GM12878 (cell line): ENCODE data around the gene PLS1. TPM values are rescaled to one million over a fixed set of nuclear protein-coding genes. Genes with fewer than 3 reads are reported as not detected.
"Not testable (repeated sequence)": the region's sequence is repeated elsewhere in the genome, so short reads cannot be mapped to it uniquely, and the experiment has no call there.

Source experiments
- ATAC-seq: fragments of 200-7000 bp; cut with Tn5 transposase; 3 replicates; pipeline ENCODE4 v1.9.1; 2020; ENCODE audit warnings: mild to moderate bottlenecking, moderate library complexity
- BruUV-seq: library from RNA; stranded (reverse); fragments of 400-500 nt; replicated peaks from 2 replicates; lab custom pipeline; 2021; lab: Mats Ljungman, UMichigan
- CTCF ChIA-PET: fragments of 300-600 bp; sonication (Branson Sonifier 250); formaldehyde crosslinking; extraction: SDS; loops from one replicate; lab custom pipeline; 2021; ENCODE audit warnings: inconsistent platforms; lab: Yijun Ruan, JAX
- POLR2A ChIA-PET: fragments of 350-600 bp; formaldehyde crosslinking; extraction: SDS; loops from one replicate; lab custom pipeline; 2021; ENCODE audit warnings: inconsistent platforms; lab: Charles Lee
- RAD21 ChIA-PET: fragments of 300-600 bp; sonication (Branson Sonifier 250); formaldehyde crosslinking; loops from one replicate; lab custom pipeline; 2023; ENCODE audit warnings: antibody characterized with exemption; ENCODE audit not compliant: unreplicated experiment; lab: Charles Lee
- SMC1A ChIA-PET: fragments of 300-600 bp; sonication (Branson Sonifier 250); formaldehyde crosslinking; loops from one replicate; lab custom pipeline; 2023; ENCODE audit not compliant: unreplicated experiment, uncharacterized antibody; lab: Charles Lee
- DNase-seq: peaks from one replicate; pipeline ENCODE4 v3.0.0-alpha.2; 2011; ENCODE audit warnings: low read depth, low spot score
- FAIRE-seq: peaks from 3 replicates; lab custom pipeline; 2011; peaks lifted over from hg19 to GRCh38; lab: Jason Lieb, UNC
- H2AFZ ChIP-seq: 2 replicates; pipeline ENCODE4 v1.6.0; 2011; ENCODE audit warnings: low read depth, low read length, control low read depth; ENCODE audit not compliant: control insufficient read depth
- H3K27ac ChIP-seq: 2 replicates; pipeline ENCODE4 v1.5.1; 2011; ENCODE audit warnings: control low read depth; ENCODE audit not compliant: control insufficient read depth, insufficient read depth
- H3K27me3 ChIP-seq, 2 experiments: replicated peaks in 1 of 2; 2 replicates each; pipeline versions ENCODE4 v1.6.0 to v1.6.1; 2011; ENCODE audit warnings: low read length in 1 of 2; ENCODE audit not compliant: control insufficient read depth in 2 of 2, insufficient read depth in 2 of 2
- H3K36me3 ChIP-seq, 2 experiments: 2 replicates each; pipeline ENCODE4 v1.5.1; 2011; ENCODE audit warnings: low read length in 1 of 2; ENCODE audit not compliant: control insufficient read depth in 2 of 2, insufficient read depth in 2 of 2
- H3K4me1 ChIP-seq: 2 replicates; pipeline ENCODE4 v1.6.1; 2011; ENCODE audit warnings: mild to moderate bottlenecking, low read length, moderate library complexity, mixed read lengths; ENCODE audit not compliant: control insufficient read depth, insufficient read depth
- H3K4me2 ChIP-seq: 2 replicates; pipeline ENCODE4 v1.6.0; 2011; ENCODE audit warnings: control low read depth; ENCODE audit not compliant: control insufficient read depth, insufficient read depth
- H3K4me3 ChIP-seq: fragments of 200-600 bp; sonication (generic); 2 replicates; pipeline ENCODE4 v1.5.1; 2016
- H3K79me2 ChIP-seq: 2 replicates; pipeline ENCODE4 v1.6.0; 2011; ENCODE audit warnings: low read length; ENCODE audit not compliant: control insufficient read depth, insufficient read depth
- H3K9ac ChIP-seq: 2 replicates; pipeline ENCODE4 v1.8.0; 2011; ENCODE audit warnings: low read length, control low read depth, mixed read lengths; ENCODE audit not compliant: control insufficient read depth, insufficient read depth
- H3K9me3 ChIP-seq: replicated peaks from 3 replicates; pipeline ENCODE4 v1.5.1; 2011; ENCODE audit warnings: mild to moderate bottlenecking, low read length; ENCODE audit not compliant: control insufficient read depth, insufficient read depth
- H4K20me1 ChIP-seq: 2 replicates; pipeline ENCODE4 v1.6.0; 2011; ENCODE audit not compliant: control insufficient read depth, insufficient read depth
- BCL11A ChIP-seq: IDR thresholded peaks from 2 replicates; pipeline ENCODE4 v1.6.1; 2011; ENCODE audit warnings: low read depth, low read length
- HDGF ChIP-seq: fragments of 450-650 bp; IDR thresholded peaks from 2 replicates; pipeline ENCODE4 v1.6.1; 2016; ENCODE audit warnings: antibody characterized with exemption
- NBN ChIP-seq: fragments of 450-650 bp; IDR thresholded peaks from 2 replicates; pipeline ENCODE4 v1.6.1; 2016
- NR2C2 ChIP-seq: IDR thresholded peaks from 2 replicates; pipeline ENCODE4 v1.6.1; 2011; ENCODE audit warnings: borderline replicate concordance, low read depth; ENCODE audit not compliant: control insufficient read depth, insufficient read length
- NR2F1 ChIP-seq: fragments of 450-650 bp; conservative IDR thresholded peaks from 2 replicates; pipeline ENCODE4 v1.6.1; 2017; ENCODE audit warnings: mild to moderate bottlenecking
- WRNIP1 ChIP-seq: IDR thresholded peaks from 2 replicates; pipeline ENCODE4 v1.6.1; 2011; ENCODE audit warnings: low read depth, low read length, improper control_type of control experiment, borderline replicate concordance
- YY1 ChIP-seq: IDR thresholded peaks from 2 replicates; pipeline ENCODE4 v1.6.1; 2011; ENCODE audit warnings: low read depth, mild to moderate bottlenecking, low read length
- ZBED1 ChIP-seq: IDR thresholded peaks from 2 replicates; pipeline ENCODE4 v1.6.1; 2016; ENCODE audit warnings: borderline replicate concordance
- WGBS: methylation state at CpG from one replicate; pipeline ENCODE4 v1.1.6; 2016; ENCODE audit warnings: low lambda C conversion rate; ENCODE audit not compliant: insufficient replicate concordance, insufficient coverage; ENCODE audit errors: missing lambda C conversion rate; 5-methylcytosine and 5-hydroxymethylcytosine counted together
- in situ Hi-C: fragments of 300-500 bp; cut with MboI; formaldehyde crosslinking; loops from 9 replicates; pipeline ENCODE4 v1.14.3; 2018; ENCODE audit warnings: mixed read lengths
- intact Hi-C: fragments of 100-400 bp; cut with micrococcal nuclease; formaldehyde crosslinking; loops from one replicate; pipeline ENCODE4 v1.14.2; 2022; ENCODE audit not compliant: unreplicated experiment
- polyA plus RNA-seq, 11 experiments: library from polyadenylated mRNA; depleted of rRNA in 4 of 11; unstranded in 6 of 11; stranded (reverse) in 5 of 11; fragments of >200 nt; fragmentation: Nextera tagmentation in 4 of 11; fragmentation: Illumina TruSeq in 1 of 11; extraction: Ambion mirVana in 4 of 11; extraction: Trizol in 1 of 11; gene quantifications; 1 replicate in 1 of 11; 2 replicates in 10 of 11; pipeline versions ENCODE4 v1.2.1 to v1.2.3, GENCODE V29; 2011 to 2016; ENCODE audit warnings: inconsistent platforms in 2 of 11, missing spikeins in 2 of 11, low read depth in 1 of 11
- total RNA-seq, 4 experiments: library from RNA; depleted of rRNA in 3 of 4; stranded (reverse); fragments of >200 nt in 3 of 4; fragmentation: Illumina TruSeq in 1 of 4; extraction: Trizol in 1 of 4; gene quantifications; 2 replicates each; pipeline versions ENCODE4 v1.2.1 to v1.2.3, GENCODE V29; 2013 to 2021
- TF ChIP-seq, protein P1 (sequence below): IDR thresholded peaks from 2 replicates; pipeline ENCODE4 v1.6.1; 2012; ENCODE audit warnings: low read depth, low read length, improper control_type of control experiment
- TF ChIP-seq, protein P2 (sequence below): IDR thresholded peaks from 2 replicates; pipeline ENCODE4 v1.6.1; 2011; ENCODE audit warnings: mild to moderate bottlenecking, low read depth, low read length, moderate library complexity; ENCODE audit not compliant: insufficient replicate concordance
- TF ChIP-seq, protein P3 (sequence below): fragments of 450-650 bp; IDR thresholded peaks from 2 replicates; pipeline ENCODE4 v1.6.1; 2017; ENCODE audit warnings: antibody characterized with exemption, mild to moderate bottlenecking, moderate library complexity

The PLS1 gene
- total and polyA plus RNA-seq, 10 of the 15 experiments (the other 5 are each of a cell fraction or from before 2014, with no cell fraction given) = 0.59 to 11.7 (median 1.7) TPM

DNA sequence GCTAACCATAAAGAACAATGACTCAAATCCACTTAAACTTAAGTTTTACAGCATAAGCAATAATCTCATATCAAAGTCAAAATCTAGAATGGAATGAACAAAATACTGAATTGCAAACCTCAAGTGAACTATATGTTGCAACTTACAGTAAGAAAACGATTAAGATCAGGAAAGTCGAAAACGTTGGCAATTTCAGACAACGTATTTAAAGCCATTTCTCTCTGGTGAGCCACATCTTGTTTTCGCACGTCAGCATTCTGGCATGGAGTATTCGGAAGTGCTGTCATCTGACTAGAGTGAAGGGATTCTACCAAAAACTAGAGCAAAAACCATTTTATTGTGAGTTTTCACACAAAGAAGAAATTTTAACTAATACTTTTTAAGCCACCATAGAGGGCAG lies 46.2 kb upstream of the PLS1 start:
- H3K27me3 ChIP-seq = no peaks in the 10 kb centered on the region
- no peak overlapping the region for H2AFZ ChIP-seq
- ATAC-seq (no peak), DNase-seq (no peak), FAIRE-seq (no peak)
- H3K4me1 ChIP-seq = no peaks in the 10 kb centered on the region
- H3K27ac ChIP-seq = no peak overlapping the region
- H3K9ac ChIP-seq = no peak overlapping the region
- POLR2A ChIA-PET = no interaction called here
- H3K79me2 ChIP-seq = no peaks in the 10 kb centered on the region
- no peaks in the 10 kb centered on the region for H3K9me3 ChIP-seq
- no peaks in the 10 kb centered on the region for H4K20me1 ChIP-seq
- CTCF ChIA-PET = no interaction called here
- no TSS peak for BruUV-seq
- no peak overlapping the region for H3K4me2 ChIP-seq
- no peak overlapping the region for H3K4me3 ChIP-seq
- intact Hi-C loops (no loop called here), in situ Hi-C loops (no loop called here)
- peaks cover 0 to 15% of the 10 kb centered on the region in 2 experiments; a peak in 3 of 4 replicates for H3K36me3 ChIP-seq
- RAD21 ChIA-PET = no interaction called here
- SMC1A ChIA-PET = no interaction called here
- TF ChIP-seq NR2C2 (no peak), ZBED1 (no peak), NR2F1 (no peak), HDGF (no peak), NBN (no peak), BCL11A (no peak), YY1 (no peak), WRNIP1 (no peak)
- TF ChIP-seq, protein P1, sequence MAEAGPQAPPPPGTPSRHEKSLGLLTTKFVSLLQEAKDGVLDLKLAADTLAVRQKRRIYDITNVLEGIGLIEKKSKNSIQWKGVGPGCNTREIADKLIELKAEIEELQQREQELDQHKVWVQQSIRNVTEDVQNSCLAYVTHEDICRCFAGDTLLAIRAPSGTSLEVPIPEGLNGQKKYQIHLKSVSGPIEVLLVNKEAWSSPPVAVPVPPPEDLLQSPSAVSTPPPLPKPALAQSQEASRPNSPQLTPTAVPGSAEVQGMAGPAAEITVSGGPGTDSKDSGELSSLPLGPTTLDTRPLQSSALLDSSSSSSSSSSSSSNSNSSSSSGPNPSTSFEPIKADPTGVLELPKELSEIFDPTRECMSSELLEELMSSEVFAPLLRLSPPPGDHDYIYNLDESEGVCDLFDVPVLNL = no peak
- TF ChIP-seq, protein P2, sequence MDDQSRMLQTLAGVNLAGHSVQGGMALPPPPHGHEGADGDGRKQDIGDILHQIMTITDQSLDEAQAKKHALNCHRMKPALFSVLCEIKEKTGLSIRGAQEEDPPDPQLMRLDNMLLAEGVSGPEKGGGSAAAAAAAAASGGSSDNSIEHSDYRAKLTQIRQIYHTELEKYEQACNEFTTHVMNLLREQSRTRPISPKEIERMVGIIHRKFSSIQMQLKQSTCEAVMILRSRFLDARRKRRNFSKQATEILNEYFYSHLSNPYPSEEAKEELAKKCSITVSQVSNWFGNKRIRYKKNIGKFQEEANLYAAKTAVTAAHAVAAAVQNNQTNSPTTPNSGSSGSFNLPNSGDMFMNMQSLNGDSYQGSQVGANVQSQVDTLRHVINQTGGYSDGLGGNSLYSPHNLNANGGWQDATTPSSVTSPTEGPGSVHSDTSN = no peak
- TF ChIP-seq, protein P3, sequence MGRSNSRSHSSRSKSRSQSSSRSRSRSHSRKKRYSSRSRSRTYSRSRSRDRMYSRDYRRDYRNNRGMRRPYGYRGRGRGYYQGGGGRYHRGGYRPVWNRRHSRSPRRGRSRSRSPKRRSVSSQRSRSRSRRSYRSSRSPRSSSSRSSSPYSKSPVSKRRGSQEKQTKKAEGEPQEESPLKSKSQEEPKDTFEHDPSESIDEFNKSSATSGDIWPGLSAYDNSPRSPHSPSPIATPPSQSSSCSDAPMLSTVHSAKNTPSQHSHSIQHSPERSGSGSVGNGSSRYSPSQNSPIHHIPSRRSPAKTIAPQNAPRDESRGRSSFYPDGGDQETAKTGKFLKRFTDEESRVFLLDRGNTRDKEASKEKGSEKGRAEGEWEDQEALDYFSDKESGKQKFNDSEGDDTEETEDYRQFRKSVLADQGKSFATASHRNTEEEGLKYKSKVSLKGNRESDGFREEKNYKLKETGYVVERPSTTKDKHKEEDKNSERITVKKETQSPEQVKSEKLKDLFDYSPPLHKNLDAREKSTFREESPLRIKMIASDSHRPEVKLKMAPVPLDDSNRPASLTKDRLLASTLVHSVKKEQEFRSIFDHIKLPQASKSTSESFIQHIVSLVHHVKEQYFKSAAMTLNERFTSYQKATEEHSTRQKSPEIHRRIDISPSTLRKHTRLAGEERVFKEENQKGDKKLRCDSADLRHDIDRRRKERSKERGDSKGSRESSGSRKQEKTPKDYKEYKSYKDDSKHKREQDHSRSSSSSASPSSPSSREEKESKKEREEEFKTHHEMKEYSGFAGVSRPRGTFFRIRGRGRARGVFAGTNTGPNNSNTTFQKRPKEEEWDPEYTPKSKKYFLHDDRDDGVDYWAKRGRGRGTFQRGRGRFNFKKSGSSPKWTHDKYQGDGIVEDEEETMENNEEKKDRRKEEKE = no peak
- WGBS = 98% methylated on average over 7 of the region's 7 CpGs

DNA sequence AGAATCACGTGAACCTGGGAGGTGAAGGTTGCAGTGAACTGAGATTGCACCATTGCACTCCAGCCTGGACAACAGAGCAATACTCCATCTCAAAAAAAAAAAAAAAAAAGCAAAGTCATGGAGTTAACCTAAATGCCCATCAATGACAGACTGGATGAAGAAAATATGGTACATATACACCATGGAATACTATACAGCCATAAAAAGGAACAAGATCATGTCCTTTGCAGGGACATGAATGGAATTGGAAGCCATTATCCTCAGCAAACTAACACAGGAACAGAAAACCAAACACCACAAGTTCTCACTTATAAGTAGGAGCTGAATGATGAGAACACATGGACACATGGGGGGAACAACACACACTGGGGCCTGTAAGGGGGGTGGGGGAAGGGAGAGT lies 43.6 kb upstream of the PLS1 start:
- H2AFZ ChIP-seq, H3K4me2 ChIP-seq, H3K4me3 ChIP-seq, H4K20me1 ChIP-seq, H3K27me3 ChIP-seq, H3K4me1 ChIP-seq, SMC1A ChIA-PET, CTCF ChIA-PET, BruUV-seq, H3K9ac ChIP-seq, intact Hi-C loops, FAIRE-seq, H3K79me2 ChIP-seq, RAD21 ChIA-PET, H3K27ac ChIP-seq, in situ Hi-C loops, DNase-seq, POLR2A ChIA-PET, ATAC-seq, H3K9me3 ChIP-seq: not testable (repeated sequence)
- 100% methylated on average over 1 of the region's 1 CpG for WGBS
- peaks cover 0 to 15% of the 10 kb centered on the region in 2 experiments; a peak in 3 of 4 replicates for H3K36me3 ChIP-seq
